ENCODE measurements around the gene FOXD3. TPM values are rescaled to one million over a fixed set of nuclear protein-coding genes. Genes with fewer than 3 reads are reported as not detected.

FOXD3 gene
- total RNA-seq, 4 donors from 2014 or later, result 1.3 to 4.2 (median 2.0) TPM; not detected in 1

DNA sequence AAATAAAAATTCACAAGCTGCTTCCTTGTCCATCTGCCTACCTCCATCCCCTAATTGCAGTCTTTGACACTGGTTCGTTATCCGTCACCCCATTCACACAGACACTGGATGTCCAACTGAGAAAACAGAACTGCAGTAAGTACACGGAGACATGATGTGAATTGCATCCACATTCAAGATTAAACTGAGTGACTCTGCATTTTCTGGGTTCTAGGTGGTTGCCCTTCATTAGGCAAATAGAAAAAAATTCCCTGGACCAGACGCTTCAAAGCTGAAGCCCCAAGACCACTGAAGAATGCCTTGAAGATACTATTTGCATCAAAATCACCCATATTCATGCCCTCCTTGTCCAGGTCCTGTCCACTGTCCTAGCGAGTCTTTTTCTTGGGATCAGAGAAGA is 37.2 kb downstream of the FOXD3 start:
- WGBS, 2 donors, result 88 to 92% methylated on average over 5 of the region's 5 CpGs
- no peak overlapping the region for H3K4me3 ChIP-seq (ENCODE audit: low read depth, poor library complexity, severe bottlenecking)
- DNase-seq (ENCODE audit: low spot score in 2 of 2), result no peak
- intact Hi-C loops (cut with DNase I; ENCODE audit: low total_unique reads), result no loop called here
- no peak for TF ChIP-seq POLR2A (IDR thresholded peaks at IDR 0.05)
- TF ChIP-seq, protein P1, sequence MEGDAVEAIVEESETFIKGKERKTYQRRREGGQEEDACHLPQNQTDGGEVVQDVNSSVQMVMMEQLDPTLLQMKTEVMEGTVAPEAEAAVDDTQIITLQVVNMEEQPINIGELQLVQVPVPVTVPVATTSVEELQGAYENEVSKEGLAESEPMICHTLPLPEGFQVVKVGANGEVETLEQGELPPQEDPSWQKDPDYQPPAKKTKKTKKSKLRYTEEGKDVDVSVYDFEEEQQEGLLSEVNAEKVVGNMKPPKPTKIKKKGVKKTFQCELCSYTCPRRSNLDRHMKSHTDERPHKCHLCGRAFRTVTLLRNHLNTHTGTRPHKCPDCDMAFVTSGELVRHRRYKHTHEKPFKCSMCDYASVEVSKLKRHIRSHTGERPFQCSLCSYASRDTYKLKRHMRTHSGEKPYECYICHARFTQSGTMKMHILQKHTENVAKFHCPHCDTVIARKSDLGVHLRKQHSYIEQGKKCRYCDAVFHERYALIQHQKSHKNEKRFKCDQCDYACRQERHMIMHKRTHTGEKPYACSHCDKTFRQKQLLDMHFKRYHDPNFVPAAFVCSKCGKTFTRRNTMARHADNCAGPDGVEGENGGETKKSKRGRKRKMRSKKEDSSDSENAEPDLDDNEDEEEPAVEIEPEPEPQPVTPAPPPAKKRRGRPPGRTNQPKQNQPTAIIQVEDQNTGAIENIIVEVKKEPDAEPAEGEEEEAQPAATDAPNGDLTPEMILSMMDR (IDR thresholded peaks at IDR 0.05), result no peak

DNA sequence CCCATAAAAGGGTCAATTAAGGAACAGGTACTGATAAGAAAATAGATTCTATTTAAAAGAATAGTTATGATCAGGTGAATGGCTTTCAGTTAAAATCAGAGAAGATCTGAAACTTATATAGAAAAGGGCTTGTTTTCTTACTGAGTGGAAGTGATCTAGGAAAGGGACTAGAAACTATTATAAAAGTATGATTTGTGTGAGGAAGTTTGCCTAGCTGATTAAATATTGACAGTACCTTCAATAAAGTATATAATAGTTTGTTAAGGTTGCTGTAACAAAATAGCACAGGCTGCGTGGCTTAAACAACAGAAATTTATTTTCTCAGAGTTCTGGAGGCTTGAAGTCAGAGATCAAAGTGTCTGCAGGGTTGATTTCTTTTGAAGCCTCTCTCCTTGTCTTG is 39.7 kb downstream of the FOXD3 start:
- WGBS, 2 donors, result 79 to 92% methylated on average over 1 of the region's 1 CpG

DNA sequence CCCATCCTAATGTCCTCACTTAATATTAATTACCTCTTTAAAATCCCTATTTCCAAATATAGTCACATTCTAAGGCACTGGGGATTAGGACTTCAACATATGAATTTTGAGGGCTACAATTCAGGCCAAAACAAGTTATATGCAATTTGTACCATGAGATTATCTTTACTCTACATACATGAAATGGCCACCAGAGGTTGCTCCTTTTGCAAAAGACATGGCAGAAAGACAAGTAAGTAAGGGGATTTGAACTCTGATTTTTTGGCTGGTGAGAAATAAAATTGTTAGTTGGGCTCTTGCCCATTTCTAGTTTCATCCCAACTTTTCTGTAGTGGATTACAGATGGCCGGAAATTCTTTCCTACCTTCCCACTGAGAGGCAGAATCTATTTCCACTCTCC is 40.2 kb downstream of the FOXD3 start:
- no peak for TF ChIP-seq POLR2A (IDR thresholded peaks at IDR 0.05)
- TF ChIP-seq, protein P1 (IDR thresholded peaks at IDR 0.05), result no peak
- intact Hi-C loops (cut with DNase I; ENCODE audit: low total_unique reads), result no loop called here
- H3K4me3 ChIP-seq (ENCODE audit: low read depth, poor library complexity, severe bottlenecking), result no peak overlapping the region
- 86 to 97% methylated on average over 1 of the region's 1 CpG for WGBS, 2 donors
- DNase-seq (ENCODE audit: low spot score in 2 of 2), result no peak

More for the DNA sequence above, 39.7 kb downstream of the FOXD3 start:
- intact Hi-C loops (cut with DNase I; ENCODE audit: low total_unique reads), result no loop called here
- H3K4me3 ChIP-seq (ENCODE audit: low read depth, poor library complexity, severe bottlenecking), result no peak overlapping the region
- DNase-seq (ENCODE audit: low spot score in 2 of 2), result no peak
- TF ChIP-seq, protein P1 (IDR thresholded peaks at IDR 0.05), result no peak
- TF ChIP-seq POLR2A (IDR thresholded peaks at IDR 0.05), result no peak

DNA sequence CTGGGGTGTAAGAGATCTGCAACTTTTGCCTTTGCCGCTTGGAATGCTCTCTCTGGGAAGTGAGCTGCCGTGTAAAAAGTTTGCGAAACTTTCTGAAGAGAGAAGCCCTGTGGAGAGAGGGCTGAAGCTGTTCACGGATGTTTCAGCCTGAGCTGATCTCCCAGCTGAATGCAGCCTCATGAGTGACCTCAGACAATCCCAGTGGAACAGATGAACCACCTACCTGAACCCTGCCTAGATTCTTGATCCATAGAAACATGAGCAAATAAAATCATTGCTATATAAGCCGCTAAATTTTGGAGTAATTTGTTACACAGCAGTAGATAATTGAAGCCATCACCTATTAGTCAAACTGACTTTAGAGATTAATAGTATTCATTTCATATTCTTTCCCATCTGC is 40.6 kb downstream of the FOXD3 start:
- intact Hi-C loops (cut with DNase I; ENCODE audit: low total_unique reads), result no loop called here
- WGBS, 2 donors, result 91 to 93% methylated on average over 5 of the region's 5 CpGs
- no peak for DNase-seq (ENCODE audit: low spot score in 2 of 2)
- TF ChIP-seq, protein P1 (IDR thresholded peaks at IDR 0.05), result no peak
- no peak for TF ChIP-seq POLR2A (IDR thresholded peaks at IDR 0.05)
- no peak overlapping the region for H3K4me3 ChIP-seq (ENCODE audit: low read depth, poor library complexity, severe bottlenecking)

DNA sequence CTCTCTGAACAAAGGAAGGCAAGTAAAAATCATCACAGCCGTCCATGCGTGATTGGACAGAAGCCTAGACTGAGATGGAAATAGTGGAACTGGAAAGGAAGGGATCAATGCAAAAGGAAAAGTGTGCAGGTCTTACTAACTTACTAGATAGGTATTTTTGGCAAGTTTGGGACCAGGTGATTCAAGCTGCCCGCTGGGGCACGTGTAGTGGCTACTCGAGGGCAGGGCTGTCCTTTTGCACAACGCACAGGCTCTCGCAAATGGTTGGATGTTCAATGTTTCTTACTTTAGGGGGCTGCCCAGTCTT is 44.5 kb downstream of the FOXD3 start:
- intact Hi-C loops (cut with DNase I; ENCODE audit: low total_unique reads), result no loop called here
- TF ChIP-seq, protein P1 (IDR thresholded peaks at IDR 0.05), result no peak
- TF ChIP-seq POLR2A (IDR thresholded peaks at IDR 0.05), result no peak
- WGBS, 2 donors, result 78 to 84% methylated on average over 7 of the region's 7 CpGs
- DNase-seq (ENCODE audit: low spot score in 2 of 2), result no peak
- peak overlapping the region; percentile 78 for H3K4me3 ChIP-seq (ENCODE audit: low read depth, poor library complexity, severe bottlenecking)
